Measurements from ENCODE around the gene DOCK9. TPM values are rescaled to one million over a fixed set of nuclear protein-coding genes. Genes with fewer than 3 reads are reported as not detected.

DOCK9 gene
- total and polyA plus RNA-seq, 2 experiments from 2014 or later = 8.5 to 57.7 TPM

- Histone ChIP-seq H3K9me2 (ENCODE audit: insufficient read depth) (peaks cover 6% of the 10 kb centered on the region; the same call in 1 of the 2 replicates), H3K36me3 (ENCODE audit: insufficient read depth) (no peaks in the 10 kb centered on the region), H2AFZ (no peak overlapping the region), H3K79me2 (replicated peaks; ENCODE audit: insufficient read depth) (no peaks in the 10 kb centered on the region), H3K27ac (ENCODE audit: low read depth) (no peak overlapping the region), H3K27me3 (ENCODE audit: insufficient read depth) (no peaks in the 10 kb centered on the region), H3F3A (replicated peaks; ENCODE audit: low read depth) (no peaks in the 10 kb centered on the region), H3K4me2 (no peak overlapping the region), H3K4me3 (no peak overlapping the region), H4K20me1 (replicated peaks; ENCODE audit: insufficient read depth) (no peaks in the 10 kb centered on the region), H3K4me1 (ENCODE audit: insufficient read depth) (peaks cover 7% of the 10 kb centered on the region)
- Mint-ChIP-seq H3K27ac (no peak overlapping the region), H3K36me3 (ENCODE audit: low read depth) (no peaks in the 10 kb centered on the region), H3K27me3 (ENCODE audit: insufficient read depth, low read depth, poor library complexity) (peaks cover 4% of the 10 kb centered on the region), H3K4me3 (no peak overlapping the region), H3K4me1 (peaks cover 11% of the 10 kb centered on the region; the same call in 2 of the 3 replicates), H3K9me3 (no peaks in the 10 kb centered on the region)
- TF ChIP-seq POLR2AphosphoS5 (IDR thresholded peaks at IDR 0.05; ENCODE audit: low read depth) (no peak), JUNB (IDR thresholded peaks at IDR 0.05; ENCODE audit: unreplicated experiment) (no peak), EZH2phosphoT487 (IDR thresholded peaks at IDR 0.05; ENCODE audit: unreplicated experiment) (no peak), STAT1 (IDR thresholded peaks at IDR 0.05; ENCODE audit: unreplicated experiment) (no peak), CTCF (conservative IDR thresholded peaks at IDR 0.05; ENCODE audit: low read depth in 2 of 2) (no peak), EZH2 (IDR thresholded peaks at IDR 0.05; ENCODE audit: low read depth, unreplicated experiment) (no peak), NANOG (IDR thresholded peaks at IDR 0.05; ENCODE audit: borderline replicate concordance) (no peak), ETS1 (IDR thresholded peaks at IDR 0.05) (no peak), REST (IDR thresholded peaks at IDR 0.05; ENCODE audit: unreplicated experiment) (no peak), CREB1 (CRISPR knock-in tag; IDR thresholded peaks at IDR 0.05; ENCODE audit: low read depth) (no peak), ZNF114 (CRISPR knock-in tag; IDR thresholded peaks at IDR 0.05) (no peak), ZNF331 (CRISPR knock-in tag; IDR thresholded peaks at IDR 0.05; ENCODE audit: low read depth) (no peak)
- TF ChIP-seq, protein P1, sequence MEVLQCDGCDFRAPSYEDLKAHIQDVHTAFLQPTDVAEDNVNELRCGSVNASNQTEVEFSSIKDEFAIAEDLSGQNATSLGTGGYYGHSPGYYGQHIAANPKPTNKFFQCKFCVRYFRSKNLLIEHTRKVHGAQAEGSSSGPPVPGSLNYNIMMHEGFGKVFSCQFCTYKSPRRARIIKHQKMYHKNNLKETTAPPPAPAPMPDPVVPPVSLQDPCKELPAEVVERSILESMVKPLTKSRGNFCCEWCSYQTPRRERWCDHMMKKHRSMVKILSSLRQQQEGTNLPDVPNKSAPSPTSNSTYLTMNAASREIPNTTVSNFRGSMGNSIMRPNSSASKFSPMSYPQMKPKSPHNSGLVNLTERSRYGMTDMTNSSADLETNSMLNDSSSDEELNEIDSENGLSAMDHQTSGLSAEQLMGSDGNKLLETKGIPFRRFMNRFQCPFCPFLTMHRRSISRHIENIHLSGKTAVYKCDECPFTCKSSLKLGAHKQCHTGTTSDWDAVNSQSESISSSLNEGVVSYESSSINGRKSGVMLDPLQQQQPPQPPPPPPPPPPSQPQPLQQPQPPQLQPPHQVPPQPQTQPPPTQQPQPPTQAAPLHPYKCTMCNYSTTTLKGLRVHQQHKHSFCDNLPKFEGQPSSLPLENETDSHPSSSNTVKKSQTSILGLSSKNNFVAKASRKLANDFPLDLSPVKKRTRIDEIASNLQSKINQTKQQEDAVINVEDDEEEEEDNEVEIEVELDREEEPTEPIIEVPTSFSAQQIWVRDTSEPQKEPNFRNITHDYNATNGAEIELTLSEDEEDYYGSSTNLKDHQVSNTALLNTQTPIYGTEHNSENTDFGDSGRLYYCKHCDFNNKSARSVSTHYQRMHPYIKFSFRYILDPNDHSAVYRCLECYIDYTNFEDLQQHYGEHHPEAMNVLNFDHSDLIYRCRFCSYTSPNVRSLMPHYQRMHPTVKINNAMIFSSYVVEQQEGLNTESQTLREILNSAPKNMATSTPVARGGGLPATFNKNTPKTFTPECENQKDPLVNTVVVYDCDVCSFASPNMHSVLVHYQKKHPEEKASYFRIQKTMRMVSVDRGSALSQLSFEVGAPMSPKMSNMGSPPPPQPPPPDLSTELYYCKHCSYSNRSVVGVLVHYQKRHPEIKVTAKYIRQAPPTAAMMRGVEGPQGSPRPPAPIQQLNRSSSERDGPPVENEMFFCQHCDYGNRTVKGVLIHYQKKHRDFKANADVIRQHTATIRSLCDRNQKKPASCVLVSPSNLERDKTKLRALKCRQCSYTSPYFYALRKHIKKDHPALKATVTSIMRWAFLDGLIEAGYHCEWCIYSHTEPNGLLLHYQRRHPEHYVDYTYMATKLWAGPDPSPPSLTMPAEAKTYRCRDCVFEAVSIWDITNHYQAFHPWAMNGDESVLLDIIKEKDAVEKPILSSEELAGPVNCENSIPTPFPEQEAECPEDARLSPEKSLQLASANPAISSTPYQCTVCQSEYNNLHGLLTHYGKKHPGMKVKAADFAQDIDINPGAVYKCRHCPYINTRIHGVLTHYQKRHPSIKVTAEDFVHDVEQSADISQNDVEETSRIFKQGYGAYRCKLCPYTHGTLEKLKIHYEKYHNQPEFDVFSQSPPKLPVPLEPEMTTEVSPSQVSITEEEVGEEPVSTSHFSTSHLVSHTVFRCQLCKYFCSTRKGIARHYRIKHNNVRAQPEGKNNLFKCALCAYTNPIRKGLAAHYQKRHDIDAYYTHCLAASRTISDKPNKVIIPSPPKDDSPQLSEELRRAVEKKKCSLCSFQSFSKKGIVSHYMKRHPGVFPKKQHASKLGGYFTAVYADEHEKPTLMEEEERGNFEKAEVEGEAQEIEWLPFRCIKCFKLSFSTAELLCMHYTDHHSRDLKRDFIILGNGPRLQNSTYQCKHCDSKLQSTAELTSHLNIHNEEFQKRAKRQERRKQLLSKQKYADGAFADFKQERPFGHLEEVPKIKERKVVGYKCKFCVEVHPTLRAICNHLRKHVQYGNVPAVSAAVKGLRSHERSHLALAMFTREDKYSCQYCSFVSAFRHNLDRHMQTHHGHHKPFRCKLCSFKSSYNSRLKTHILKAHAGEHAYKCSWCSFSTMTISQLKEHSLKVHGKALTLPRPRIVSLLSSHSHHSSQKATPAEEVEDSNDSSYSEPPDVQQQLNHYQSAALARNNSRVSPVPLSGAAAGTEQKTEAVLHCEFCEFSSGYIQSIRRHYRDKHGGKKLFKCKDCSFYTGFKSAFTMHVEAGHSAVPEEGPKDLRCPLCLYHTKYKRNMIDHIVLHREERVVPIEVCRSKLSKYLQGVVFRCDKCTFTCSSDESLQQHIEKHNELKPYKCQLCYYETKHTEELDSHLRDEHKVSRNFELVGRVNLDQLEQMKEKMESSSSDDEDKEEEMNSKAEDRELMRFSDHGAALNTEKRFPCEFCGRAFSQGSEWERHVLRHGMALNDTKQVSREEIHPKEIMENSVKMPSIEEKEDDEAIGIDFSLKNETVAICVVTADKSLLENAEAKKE (CRISPR knock-in tag; IDR thresholded peaks at IDR 0.05) = no peak
- DNase-seq (ENCODE audit: low spot score) (no peak), ATAC-seq (no peak)
These were observed 203.1 kb downstream of the DOCK9 start for GRCh38 chr13:98774776-98775175.
